ENCODE data around the gene TEX13A.

GRCh38 chrX:105179644-105180043 is 40.9 kb downstream of the TEX13A start:
- no peak for TF ChIP-seq TOPORS (CRISPR knock-in tag; IDR thresholded peaks at IDR 0.05)
- TF ChIP-seq POLR2A (IDR thresholded peaks at IDR 0.05; ENCODE audit: insufficient read depth in 1 of 2, low read depth in 2 of 2, low read length in 2 of 2): no peak
- TF ChIP-seq SOX6 (IDR thresholded peaks at IDR 0.05): no peak
- no peak for TF ChIP-seq SOX6 (CRISPR knock-in tag; IDR thresholded peaks at IDR 0.05)
- no peak for TF ChIP-seq REST (IDR thresholded peaks at IDR 0.05; ENCODE audit: borderline replicate concordance in 1 of 2, low read depth in 1 of 2, low read length in 2 of 2)
- no peak for TF ChIP-seq ERF (CRISPR knock-in tag; IDR thresholded peaks at IDR 0.05)
- TF ChIP-seq PTBP1 (IDR thresholded peaks at IDR 0.05; ENCODE audit: low read depth, low read length, poor library complexity, severe bottlenecking): no peak
- TF ChIP-seq ZNF678 (CRISPR knock-in tag; IDR thresholded peaks at IDR 0.05): no peak
- TF ChIP-seq CTCF (CRISPR knock-in tag; IDR thresholded peaks at IDR 0.05): no peak
- TF ChIP-seq POLR2AphosphoS5 (IDR thresholded peaks at IDR 0.05; ENCODE audit: low read depth, low read length): no peak
